Mesodermal cell (in vitro differentiated cells): ENCODE measurements around the gene PALM3. TPM values are rescaled to one million over a fixed set of nuclear protein-coding genes. Genes with fewer than 3 reads are reported as not detected.

ENCODE experiments used
- H3K27ac ChIP-seq: 2 replicates; pipeline ENCODE4 v1.7.0; 2013; ENCODE audit warnings: mild to moderate bottlenecking, low read depth, low read length, moderate library complexity; ENCODE audit not compliant: severe bottlenecking
- H3K36me3 ChIP-seq: 2 replicates; pipeline ENCODE4 v1.7.1; 2013; ENCODE audit warnings: mild to moderate bottlenecking, low read length, moderate library complexity; ENCODE audit not compliant: control insufficient read depth, insufficient read depth
- H3K4me1 ChIP-seq: one replicate; pipeline ENCODE4 v1.7.1; 2013; ENCODE audit warnings: mild to moderate bottlenecking, low read length; ENCODE audit not compliant: insufficient read depth, control insufficient read depth, poor library complexity, severe bottlenecking
- H3K4me3 ChIP-seq: 2 replicates; pipeline ENCODE4 v1.7.0; 2013; ENCODE audit warnings: low read length, control low read depth, mild to moderate bottlenecking; ENCODE audit not compliant: insufficient read depth, poor library complexity, severe bottlenecking; ENCODE audit errors: extremely low read depth
- H3K9me3 ChIP-seq: 2 replicates; pipeline ENCODE4 v1.7.1; 2013; ENCODE audit warnings: mild to moderate bottlenecking, low read length, moderate library complexity; ENCODE audit not compliant: control insufficient read depth
- WGBS, 2 experiments: methylation state at CpG; one replicate each; pipeline ENCODE4 v1.1.5; 2013; ENCODE audit warnings: missing lambda C conversion rate in 2 of 2; ENCODE audit not compliant: insufficient coverage in 2 of 2; 5-methylcytosine and 5-hydroxymethylcytosine counted together
- polyA plus RNA-seq, 2 experiments: library from polyadenylated mRNA; stranded (reverse); fragments of 50-300 nt; gene quantifications; one replicate each; pipeline ENCODE4 v1.2.3, GENCODE V29; 2013

The PALM3 gene, protein sequence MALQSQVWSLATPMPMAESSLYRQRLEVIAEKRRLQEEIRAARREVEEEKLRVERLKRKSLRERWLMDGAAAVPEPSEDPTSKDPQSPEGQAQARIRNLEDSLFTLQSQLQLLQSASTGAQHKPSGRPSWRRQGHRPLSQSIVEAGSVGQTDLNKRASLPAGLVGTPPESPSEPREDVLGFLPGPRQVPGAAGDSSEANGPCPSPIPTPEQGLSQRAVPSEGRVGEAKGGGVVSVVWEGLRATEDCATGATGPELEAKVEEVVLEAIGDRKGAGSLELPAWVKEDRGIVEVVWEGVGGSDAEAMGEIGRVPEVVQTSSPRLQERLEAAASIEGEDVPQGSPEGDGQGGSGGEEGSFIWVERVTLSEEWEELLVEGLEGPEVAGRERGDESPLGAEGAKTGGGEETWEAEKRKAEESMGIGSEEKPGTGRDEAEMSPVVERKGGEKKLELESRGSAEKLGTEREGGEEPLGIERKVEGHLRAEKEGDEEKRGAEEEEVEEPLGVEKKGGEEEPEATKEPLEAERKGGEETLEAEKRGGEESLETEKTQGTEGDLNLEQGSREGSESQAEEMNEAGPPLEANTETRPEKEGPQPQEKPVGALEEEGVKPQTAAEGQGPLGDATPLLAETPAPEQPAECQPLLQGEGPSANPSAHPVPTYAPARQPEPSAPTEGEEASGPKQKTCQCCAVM
- 8.3 TPM for polyA plus RNA-seq (2013, experiment 1 of 2)
- 5.8 TPM for polyA plus RNA-seq (2013, experiment 2 of 2)

DNA sequence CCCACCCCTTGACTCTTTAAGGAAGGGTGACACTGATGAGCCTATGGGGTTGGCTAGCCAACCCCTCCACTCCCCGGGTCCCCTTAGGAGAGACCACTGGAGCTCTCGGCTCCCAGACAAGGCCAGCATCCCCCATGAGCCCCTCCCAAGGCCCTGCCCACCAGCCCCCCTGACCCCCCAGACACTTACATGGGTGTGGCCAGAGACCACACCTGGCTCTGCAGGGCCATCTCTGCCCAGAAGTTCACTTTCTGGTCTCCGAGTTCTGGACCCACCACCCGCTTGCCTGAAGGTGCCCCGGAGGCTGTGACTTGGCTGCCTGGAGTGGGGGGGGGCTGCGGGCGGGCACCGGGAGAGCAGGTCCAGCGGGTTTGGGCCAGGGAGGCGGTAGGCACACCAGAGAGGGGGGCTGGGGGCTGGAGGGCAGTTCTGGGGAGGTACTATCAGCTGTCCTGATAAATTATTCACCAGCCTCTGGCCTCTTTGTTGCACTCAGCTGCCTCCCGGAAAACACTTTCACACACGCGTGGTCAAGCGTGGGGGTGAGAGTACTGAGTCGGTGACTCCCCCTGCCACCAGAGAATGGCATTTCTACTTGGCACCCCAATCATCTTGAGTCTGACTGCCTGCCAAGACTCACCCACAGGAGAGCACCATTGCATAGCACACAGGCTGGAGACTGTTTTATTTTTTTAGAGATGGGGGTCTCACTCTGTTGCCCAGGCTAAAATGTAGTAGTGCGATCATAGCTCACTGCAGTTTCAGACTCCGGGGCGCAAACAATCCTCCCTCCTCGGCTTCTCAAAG lies at the start of gene PALM3:
Gene PALM3 (minus strand): TSS at position 326 of the 807 bp plus-strand sequence. CDS start 96 bp downstream, at position 230.
- H3K9me3 ChIP-seq, result no peaks in the 10 kb centered on the region
- no peak within 1 kb of the TSS for H3K27ac ChIP-seq
- WGBS, 2 experiments, result 90 to 95% methylated on average over 14 to 17 of the region's 19 CpGs

DNA sequence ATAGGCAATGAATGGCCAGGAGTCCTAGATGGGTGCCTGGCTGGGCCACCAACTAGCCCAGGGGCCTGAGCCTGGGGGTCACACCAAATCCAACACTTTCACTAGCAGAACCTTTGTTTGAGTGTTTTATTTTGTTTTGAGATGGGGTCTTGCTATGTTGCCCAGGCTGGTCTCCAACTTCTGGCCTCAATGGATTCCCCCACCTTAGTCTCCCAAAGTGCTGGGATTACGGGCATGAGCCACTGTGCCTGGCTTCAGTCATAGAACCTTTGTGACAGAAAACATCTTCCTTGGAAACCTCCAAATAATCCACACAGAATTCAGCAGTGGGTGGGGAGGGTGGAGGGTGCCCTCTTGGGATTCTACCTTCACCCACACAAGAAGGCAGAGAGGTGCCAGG lies 49.6 kb upstream of the PALM3 start:
- Histone ChIP-seq H3K36me3 (peaks cover 14% of the 10 kb centered on the region), H3K4me3 (no peak overlapping the region), H3K9me3 (no peaks in the 10 kb centered on the region), H3K4me1 (peaks cover 23% of the 10 kb centered on the region), H3K27ac (no peak overlapping the region)
- 80 to 100% methylated on average over 1 of the region's 1 CpG for WGBS, 2 experiments

More for the DNA sequence above, at the start of gene PALM3:
- Histone ChIP-seq H3K4me1 (peaks cover 7% of the 10 kb centered on the region), H3K4me3 (no peak within 1 kb of the TSS), H3K36me3 (no peaks in the 10 kb centered on the region)

DNA sequence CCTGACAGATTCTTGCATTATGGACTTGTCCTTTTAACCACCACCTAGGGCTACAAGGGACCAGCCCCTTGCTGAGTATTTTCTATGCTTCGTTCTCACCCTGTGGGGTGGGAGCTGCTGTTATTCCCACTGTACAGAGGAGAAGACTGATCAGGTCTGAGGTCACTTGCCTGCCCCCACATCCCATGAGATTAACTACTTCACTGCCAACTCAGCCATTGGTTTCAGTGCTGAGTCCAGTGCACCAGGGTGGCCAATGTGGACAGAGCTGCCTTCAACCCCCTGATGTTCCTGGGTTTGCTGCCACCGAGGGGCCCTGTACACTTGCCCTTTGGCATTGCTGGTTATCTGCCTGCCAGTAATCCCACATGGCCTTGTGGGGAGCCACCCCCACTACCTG lies 48.8 kb upstream of the PALM3 start:
- H3K4me1 ChIP-seq, result peaks cover 16% of the 10 kb centered on the region
- WGBS, 2 experiments, result 86% methylated on average over 1 of the region's 2 CpGs; no CpG with 5 or more reads in 1 of the 2 experiments
- H3K4me3 ChIP-seq, result no peak overlapping the region
- H3K27ac ChIP-seq, result no peak overlapping the region
- peaks cover 21% of the 10 kb centered on the region for H3K36me3 ChIP-seq
- no peaks in the 10 kb centered on the region for H3K9me3 ChIP-seq

DNA sequence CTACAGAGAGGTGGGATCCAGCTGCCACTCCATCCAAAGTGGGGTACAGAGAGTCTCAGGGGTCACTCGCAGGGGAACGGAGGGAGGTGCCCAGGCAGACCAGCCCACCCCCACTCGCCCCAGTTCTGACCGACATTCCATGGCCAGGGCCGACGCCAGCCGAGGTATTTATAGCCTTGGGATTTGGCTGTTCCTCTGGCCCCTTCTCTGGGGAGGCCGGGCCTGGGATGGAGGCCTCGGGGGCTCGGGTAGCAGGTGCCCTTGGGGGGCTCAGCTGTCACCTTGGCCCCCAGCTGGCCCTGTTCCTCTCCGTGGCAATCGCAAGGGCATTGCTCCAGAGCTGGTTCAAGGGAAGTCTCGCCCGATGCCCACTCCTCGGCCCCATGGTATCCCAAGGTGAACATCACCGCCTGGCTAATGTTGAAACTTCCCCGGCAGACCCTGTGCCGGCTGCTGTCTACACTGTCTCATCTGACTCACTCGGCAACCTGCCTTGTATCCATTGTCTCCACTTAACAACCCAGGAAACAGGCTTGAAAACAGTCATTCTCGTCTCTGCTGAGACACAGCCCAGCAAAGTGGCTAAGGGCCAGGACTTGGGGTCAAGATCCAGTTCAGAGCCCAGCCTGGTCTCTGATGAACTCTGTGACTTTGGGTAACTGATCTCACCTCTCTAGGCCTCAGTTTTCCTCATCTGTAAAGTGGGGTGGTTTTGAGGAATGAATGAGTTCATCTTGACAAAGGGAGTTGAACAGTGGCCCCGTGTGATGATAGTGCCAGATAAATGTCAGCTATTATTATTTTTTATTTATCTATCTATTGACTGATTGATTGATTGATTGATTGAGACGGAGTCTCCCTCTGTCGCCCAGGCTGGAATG lies 45.9 kb upstream of the PALM3 start:
- peaks cover 5% of the 10 kb centered on the region for H3K4me1 ChIP-seq
- H3K9me3 ChIP-seq, result no peaks in the 10 kb centered on the region
- H3K36me3 ChIP-seq, result peaks cover 34% of the 10 kb centered on the region
- WGBS, 2 experiments, result 93% methylated on average over 17 to 22 of the region's 23 CpGs
- no peak overlapping the region for H3K4me3 ChIP-seq
- H3K27ac ChIP-seq, result no peak overlapping the region

DNA sequence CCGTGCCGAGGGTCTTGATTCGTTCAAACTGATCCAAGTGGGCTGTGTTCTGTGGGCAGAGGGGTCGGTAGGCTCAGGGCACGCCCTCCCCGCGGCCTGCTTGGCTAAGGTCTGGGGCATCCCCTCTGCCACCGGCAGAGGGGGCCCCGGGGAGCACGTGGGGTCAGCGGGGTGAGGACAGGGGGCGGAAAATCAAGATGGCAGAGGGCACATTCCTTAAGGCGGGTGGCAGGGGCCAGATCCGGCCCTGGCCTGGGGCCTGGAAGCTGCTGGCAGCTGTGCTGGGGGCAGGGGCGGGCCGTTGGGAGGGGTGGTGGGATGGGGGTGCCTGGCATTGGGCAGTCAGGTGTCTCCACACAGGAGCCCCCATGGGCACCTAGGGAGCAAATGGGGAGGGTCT lies 45.0 kb upstream of the PALM3 start:
- Histone ChIP-seq H3K9me3 (no peaks in the 10 kb centered on the region), H3K4me3 (no peak overlapping the region), H3K4me1 (no peaks in the 10 kb centered on the region), H3K27ac (no peak overlapping the region), H3K36me3 (peaks cover 44% of the 10 kb centered on the region)
- WGBS, 2 experiments, result 93 to 96% methylated on average over 10 to 14 of the region's 16 CpGs

DNA sequence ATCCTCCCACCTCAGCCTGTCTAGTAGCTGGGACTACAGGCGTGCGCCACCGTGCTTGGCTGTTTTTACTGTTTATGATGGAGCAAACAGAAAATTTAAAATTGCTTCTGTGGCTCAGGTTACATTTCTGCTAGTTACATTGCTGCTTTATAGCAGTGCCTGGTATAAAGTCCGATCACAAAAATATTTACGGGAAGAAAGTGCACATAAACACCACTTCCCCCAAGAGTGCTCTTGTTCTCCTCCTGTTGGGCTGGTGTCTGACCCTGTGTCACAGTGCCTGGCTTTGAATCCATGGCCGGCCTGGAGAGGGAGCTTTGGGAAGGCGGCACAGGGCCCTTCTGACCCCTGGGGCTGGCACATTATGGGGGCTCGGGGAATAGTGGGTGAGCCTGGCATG lies 43.8 kb upstream of the PALM3 start:
- Histone ChIP-seq H3K4me1 (no peaks in the 10 kb centered on the region), H3K9me3 (no peaks in the 10 kb centered on the region), H3K4me3 (no peak overlapping the region), H3K27ac (no peak overlapping the region), H3K36me3 (peaks cover 51% of the 10 kb centered on the region)
- 92 to 100% methylated on average over 3 to 4 of the region's 8 CpGs for WGBS, 2 experiments

DNA sequence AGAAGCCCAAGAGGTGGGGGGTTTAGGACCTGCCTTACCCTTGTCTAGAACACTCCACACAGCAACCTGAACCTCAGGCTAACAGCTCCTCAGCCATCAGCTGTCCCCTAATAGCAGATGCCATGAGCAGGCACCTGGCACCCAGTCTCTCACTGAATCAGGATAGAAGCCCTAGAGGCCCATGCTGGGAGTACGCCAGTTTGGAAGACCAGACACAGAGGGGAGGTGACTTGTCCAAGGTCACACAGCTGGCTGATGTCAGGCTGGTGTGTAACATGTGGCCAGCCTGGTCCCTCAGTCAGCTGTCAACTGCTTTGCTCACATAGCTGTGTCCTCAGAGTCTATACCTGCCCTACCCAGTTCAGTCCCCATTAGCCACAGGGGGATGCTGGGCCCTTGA lies 41.4 kb upstream of the PALM3 start:
- Histone ChIP-seq H3K4me1 (no peaks in the 10 kb centered on the region), H3K4me3 (no peak overlapping the region), H3K36me3 (peaks cover 54% of the 10 kb centered on the region), H3K27ac (no peak overlapping the region), H3K9me3 (no peaks in the 10 kb centered on the region)
- WGBS, 2 experiments, result 88 to 100% methylated on average over 1 of the region's 1 CpG

DNA sequence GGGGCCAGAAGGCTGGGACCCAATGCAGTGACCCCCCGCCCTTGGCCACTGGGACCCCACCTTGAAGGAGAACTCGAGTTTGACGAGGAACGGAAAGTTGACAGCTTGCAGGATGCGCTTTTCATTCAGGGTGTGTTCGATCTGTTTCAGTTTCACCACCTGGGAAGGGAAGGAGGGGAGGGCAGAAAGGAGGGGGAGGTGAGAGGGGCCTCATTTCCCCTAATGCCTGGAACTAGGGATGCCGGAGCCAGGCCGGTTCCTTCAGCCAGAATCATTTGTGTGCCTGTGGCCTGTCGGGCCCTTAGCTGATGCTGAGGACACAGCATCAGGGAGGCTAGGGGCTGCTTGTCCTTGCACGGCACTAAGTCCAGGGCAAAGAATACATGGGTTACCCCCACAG lies 40.9 kb upstream of the PALM3 start:
- H3K9me3 ChIP-seq, result no peaks in the 10 kb centered on the region
- no peaks in the 10 kb centered on the region for H3K4me1 ChIP-seq
- H3K36me3 ChIP-seq, result peaks cover 54% of the 10 kb centered on the region
- 92 to 98% methylated on average over 10 of the region's 10 CpGs for WGBS, 2 experiments
- H3K27ac ChIP-seq, result no peak overlapping the region
- H3K4me3 ChIP-seq, result no peak overlapping the region

DNA sequence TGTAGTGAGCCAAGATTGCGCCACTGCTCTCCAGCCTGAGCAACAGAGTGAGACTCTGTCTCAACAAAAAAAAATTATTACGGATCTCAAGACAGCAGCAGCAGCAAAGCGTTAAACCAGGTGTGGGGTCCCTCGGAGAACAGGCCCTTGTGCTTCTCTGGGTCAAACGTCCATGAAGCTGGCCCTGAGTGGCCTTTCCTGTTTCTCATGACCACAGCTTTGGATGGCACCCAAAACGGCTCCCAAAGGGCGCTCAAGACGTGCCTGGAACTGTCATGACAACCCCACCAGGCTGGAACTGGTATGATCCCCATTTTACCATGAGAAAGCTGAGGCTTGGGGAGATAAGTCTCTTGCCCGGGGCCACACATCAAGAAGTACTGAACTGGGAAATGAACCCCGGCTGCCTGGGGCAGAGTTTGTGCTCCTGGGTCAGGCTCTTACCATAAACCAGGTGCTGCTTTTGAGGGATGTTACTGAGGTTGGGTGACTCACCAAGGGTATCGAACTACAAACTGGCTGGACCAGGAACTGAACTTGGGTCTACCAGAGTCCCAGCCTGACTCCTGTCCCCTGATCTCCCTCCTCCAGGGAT lies 40.3 kb upstream of the PALM3 start:
- Histone ChIP-seq H3K27ac (no peak overlapping the region), H3K36me3 (peaks cover 52% of the 10 kb centered on the region), H3K4me1 (no peaks in the 10 kb centered on the region), H3K9me3 (no peaks in the 10 kb centered on the region), H3K4me3 (no peak overlapping the region)
- WGBS, 2 experiments, result 85 to 97% methylated on average over 9 to 11 of the region's 11 CpGs
